NB4 (cell line): Measurements from ENCODE around the gene CCDC40.

ENCODE experiments used
- MYC ChIP-seq: IDR thresholded peaks from 2 replicates; pipeline ENCODE4 v1.6.1; 2011; ENCODE audit warnings: low read depth, low read length
- POLR2A ChIP-seq: IDR thresholded peaks from 2 replicates; pipeline ENCODE4 v1.6.1; 2011; ENCODE audit warnings: mild to moderate bottlenecking; ENCODE audit not compliant: insufficient read length; ENCODE audit errors: extremely low read depth
- TF ChIP-seq, protein P1 (sequence below): IDR thresholded peaks from one replicate; pipeline ENCODE4 v1.5.1; 2012; ENCODE audit warnings: low read depth, low read length
- TF ChIP-seq, protein P2 (sequence below): IDR thresholded peaks from 2 replicates; pipeline ENCODE4 v1.6.1; 2011; ENCODE audit warnings: low read depth, low read length

DNA sequence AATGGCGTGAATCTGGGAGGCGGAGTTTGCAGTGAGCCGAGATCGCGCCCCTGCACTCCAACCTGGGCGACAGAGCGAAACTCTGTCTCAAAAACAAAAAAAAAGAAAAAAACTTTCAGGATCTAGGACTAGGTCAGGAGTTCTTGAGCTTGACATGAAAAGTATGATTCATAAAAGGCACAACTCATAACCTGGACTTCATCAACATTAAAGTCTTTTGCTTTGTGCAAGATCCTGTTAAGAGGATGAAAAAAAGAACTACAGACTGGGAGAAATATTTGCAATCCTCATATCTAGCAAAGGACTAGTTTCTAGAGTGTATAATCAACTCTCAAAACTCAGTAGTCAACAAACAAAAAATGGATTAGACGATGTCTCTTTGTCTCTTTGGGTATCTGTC is 40.7 kb upstream of the CCDC40 start:
- TF ChIP-seq, protein P1, sequence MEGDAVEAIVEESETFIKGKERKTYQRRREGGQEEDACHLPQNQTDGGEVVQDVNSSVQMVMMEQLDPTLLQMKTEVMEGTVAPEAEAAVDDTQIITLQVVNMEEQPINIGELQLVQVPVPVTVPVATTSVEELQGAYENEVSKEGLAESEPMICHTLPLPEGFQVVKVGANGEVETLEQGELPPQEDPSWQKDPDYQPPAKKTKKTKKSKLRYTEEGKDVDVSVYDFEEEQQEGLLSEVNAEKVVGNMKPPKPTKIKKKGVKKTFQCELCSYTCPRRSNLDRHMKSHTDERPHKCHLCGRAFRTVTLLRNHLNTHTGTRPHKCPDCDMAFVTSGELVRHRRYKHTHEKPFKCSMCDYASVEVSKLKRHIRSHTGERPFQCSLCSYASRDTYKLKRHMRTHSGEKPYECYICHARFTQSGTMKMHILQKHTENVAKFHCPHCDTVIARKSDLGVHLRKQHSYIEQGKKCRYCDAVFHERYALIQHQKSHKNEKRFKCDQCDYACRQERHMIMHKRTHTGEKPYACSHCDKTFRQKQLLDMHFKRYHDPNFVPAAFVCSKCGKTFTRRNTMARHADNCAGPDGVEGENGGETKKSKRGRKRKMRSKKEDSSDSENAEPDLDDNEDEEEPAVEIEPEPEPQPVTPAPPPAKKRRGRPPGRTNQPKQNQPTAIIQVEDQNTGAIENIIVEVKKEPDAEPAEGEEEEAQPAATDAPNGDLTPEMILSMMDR: no peak
- TF ChIP-seq POLR2A (no peak), MYC (no peak)
- TF ChIP-seq, protein P2, sequence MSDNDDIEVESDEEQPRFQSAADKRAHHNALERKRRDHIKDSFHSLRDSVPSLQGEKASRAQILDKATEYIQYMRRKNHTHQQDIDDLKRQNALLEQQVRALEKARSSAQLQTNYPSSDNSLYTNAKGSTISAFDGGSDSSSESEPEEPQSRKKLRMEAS: no peak
